GM18505 (cell line): ENCODE data around the gene UBE2G2.

ENCODE experiments used
- ATAC-seq: cut with Tn5 transposase; IDR thresholded peaks from one replicate; pipeline ENCODE4 v1.9.1; 2021; ENCODE audit not compliant: unreplicated experiment
- POLR2A ChIP-seq: IDR thresholded peaks from 4 replicates; pipeline ENCODE4 v1.6.1; 2011; ENCODE audit warnings: borderline replicate concordance; ENCODE audit not compliant: insufficient read depth, insufficient read length; ENCODE audit errors: extremely low read depth

The UBE2G2 gene

GRCh38 chr21:44755227-44755626 is 46.4 kb downstream of the UBE2G2 start:
- no peak for TF ChIP-seq POLR2A
- no peak for ATAC-seq

GRCh38 chr21:44753357-44753756 is 48.3 kb downstream of the UBE2G2 start:
- no peak for TF ChIP-seq POLR2A
- no peak for ATAC-seq

DNA sequence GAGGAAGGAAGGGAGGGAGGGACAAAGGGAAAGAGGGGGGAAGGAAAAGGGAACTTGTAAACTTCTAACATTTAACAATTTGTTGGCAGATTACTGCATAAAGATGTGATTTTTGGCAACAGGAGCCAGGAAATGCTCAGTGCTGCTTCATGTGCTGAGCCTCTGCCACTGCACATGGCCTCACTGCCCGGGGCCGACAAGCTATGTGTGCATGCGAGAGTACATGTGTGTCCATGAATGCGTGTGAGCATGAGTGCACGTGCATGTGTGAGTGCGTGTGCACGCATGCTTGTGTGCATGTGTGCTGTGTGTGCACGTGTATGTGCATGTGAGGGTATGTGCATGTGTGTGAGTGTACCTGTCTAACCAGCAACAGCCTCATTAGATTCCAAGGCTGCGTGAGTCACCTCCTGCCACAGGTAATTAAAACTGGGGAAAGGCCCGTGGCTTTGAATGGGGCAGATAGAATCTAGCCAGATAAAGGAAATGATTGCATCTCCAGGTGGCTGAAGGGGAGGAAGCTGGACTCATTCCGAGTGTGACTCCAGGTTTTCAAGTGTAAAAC is 48.9 kb downstream of the UBE2G2 start:
- no peak for ATAC-seq
- TF ChIP-seq POLR2A: no peak

DNA sequence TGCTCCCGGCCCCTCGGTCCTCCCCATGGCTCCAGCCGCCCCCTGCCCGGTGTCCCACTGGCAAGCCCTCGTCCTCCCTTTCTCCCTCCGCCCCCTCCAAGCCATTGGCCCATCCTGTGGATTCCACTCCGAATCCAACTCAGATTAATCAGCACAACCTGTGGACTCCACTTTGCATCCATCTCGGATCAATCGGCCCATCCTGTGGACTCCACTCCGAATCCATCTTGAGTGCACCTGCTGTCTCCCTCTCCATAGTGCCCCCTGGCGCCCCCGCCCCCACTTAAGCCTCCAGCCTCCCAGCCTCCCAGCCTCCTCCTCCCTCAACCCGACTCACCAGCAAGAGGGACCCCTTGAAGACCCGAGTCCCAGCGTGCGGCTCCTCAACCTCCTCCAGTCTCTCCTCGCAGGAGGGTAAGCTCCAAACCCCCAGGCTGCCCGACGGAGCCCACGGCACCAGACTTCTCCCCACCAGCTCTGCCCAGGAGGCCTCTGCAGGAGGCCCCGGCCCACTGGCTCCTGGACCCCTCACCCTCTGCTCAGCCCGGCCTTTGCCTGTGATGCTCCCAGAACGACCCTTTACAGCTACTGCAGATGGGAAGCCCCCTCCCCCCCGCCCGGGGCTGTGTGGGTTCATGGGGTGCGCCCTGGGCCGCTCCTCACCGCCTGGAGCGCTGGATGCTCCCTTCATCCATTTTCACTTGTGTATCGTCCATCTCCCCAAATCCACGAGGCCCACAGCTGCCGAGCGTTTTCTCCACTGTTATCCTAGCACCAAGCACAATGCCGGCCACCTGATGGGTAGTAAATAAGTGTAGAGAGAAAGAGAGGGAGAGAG is 49.6 kb downstream of the UBE2G2 start:
- no peak for TF ChIP-seq POLR2A
- no peak for ATAC-seq

- no peak for ATAC-seq
- TF ChIP-seq POLR2A: no peak
Measured at GRCh38 chr21:44751186-44751798, 50.3 kb downstream of the UBE2G2 start.

DNA sequence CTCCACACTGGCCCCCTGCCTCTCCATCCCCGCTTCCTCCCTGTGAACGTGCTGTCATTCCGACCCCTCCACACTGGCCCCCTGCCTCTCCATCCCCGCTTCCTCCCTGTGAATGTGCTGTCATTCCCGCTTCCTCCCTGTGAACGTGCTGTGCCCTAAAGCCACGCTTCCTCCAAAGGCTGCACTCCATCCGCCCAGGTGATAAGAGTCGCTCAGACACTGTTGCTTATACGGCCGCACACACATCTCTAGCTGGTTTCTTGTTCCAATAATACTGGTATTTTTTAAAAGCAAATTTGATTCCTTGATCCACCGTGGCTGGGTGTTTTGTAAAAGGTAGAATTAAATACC is 51.0 kb downstream of the UBE2G2 start:
- TF ChIP-seq POLR2A: no peak

DNA sequence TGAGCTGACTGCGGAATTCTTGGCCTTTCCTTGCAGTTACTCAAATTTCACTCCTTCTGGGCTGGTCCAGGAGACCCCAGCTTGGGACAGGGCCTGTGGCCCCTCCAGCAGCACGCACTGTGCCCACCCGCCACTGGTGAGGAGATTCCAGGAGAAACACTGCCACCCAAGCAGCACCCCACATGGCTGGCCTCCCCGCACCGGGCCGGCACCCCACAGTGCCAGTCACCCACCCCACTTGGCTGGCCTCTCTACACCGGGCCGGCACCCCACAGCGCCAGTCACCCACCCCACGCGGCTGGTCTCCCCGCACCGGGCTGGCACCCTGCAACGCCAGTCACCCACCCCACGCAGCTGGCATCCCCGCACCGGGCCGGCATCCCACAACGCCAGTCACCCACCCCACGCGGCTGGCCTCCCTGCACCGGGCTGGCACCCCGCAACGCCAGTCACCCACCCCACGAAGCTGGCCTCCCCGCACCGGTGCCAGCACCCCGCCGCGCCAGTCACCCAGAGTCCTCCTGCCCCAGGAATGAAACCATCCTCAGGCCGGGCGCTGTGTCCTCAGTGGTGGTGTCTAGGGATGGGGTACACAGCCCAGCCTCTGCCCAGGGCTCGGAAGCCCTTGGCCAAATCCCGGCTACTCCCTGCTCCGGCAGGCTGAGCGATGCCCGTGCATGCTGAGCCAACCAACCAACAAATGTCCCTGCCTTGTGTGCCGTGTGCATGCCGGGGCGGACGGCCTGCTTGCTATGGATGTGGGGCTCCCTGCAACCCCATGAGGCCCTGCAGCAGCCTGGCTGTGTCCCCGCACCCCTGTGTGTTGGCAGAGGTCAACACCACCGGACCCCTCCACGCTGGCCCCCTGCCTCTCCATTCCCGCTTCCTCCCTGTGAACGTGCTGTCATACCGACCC is 51.6 kb downstream of the UBE2G2 start:
- TF ChIP-seq POLR2A: no peak
- no peak for ATAC-seq

More for the DNA sequence above, 51.0 kb downstream of the UBE2G2 start:
- ATAC-seq: no peak

DNA sequence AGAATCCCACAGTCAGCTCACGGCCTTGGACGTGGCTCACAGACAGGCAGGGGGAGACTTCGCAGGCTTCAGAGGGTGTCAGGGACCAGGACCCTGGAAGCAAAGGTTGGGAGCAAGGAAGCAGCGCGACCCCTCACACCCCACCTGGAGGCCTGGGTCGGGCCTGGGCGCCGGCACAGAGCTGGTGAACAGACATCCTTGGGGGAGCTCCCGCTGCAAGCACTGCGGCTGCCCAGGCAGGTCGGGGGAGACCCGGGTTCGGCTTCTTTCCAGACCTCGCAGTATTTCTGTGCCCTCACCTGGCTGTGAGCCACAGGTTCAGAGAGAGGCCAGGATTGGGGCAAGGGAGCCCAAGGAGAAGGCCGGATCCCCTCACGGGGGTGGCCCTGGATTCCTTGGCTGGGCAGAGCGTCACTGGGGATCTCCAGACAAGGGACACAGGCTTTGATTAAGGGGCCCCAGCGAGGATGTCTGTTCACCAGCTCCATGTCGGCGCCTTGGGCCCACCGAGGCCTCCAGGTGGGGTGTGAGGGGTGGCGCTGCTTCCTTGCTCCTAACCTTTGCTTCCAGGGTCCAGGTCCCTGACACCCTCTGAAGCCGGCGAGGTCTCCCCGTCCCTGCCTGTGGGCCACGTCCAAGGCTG is 52.4 kb downstream of the UBE2G2 start:
- TF ChIP-seq POLR2A: no peak
- no peak for ATAC-seq

DNA sequence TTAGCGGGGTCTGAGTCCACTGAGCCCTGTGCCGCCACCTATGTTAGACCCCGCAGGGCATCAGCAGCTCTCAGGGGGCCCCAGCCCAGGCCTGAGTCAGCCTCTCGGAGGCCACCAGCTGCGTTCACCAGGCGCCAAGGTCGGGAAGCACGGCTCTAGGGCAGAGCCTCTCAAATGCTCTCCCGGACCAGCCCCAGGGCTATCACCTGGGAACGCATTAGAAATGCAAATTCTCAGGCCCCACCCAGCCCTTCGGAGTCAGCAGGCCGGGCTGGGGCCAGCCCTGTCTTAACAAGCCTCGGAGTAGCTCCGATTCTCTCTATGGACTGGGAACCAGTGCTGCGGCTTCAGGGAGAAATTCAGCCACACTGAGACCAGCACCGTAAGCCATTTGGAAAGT is 53.0 kb downstream of the UBE2G2 start:
- no peak for ATAC-seq
- TF ChIP-seq POLR2A: no peak

DNA sequence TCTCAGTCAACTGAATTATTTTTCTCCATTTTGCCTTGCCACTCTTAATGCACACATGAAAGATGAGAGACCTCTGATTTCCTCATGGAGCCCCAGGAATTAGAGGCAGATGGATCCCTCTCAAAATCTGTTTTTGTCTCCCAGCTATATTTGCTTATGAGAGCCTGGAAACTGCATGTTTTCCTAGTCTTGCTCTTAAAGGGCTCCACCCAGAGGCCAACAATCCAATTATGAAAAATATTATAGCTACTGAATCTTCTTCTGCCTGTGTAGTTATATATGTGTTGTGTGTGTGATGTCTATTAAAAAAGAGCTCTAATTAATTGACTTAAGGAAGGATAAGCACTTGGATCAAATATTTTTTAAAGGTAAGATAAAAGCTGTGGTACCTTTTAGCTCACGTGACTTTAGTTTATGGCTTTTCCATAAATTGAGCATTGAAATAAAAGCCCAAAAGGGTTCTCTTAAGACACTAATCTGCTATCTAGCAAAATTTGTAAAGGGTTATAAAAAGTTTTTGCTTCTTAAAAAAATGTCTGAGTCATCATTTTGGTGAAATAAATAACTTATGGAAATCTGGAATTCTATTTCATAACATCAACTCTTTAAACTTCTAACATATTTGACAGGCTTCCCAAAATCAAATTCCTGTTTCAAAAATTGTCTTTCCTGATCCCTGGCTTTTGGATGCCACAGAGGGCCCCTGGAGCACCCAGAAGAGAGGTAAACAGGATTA is 59.0 kb downstream of the UBE2G2 start:
- no peak for ATAC-seq

GRCh38 chr21:44741921-44742320 is 59.7 kb downstream of the UBE2G2 start:
- no peak for ATAC-seq
- TF ChIP-seq POLR2A: no peak

More for the DNA sequence above, 59.0 kb downstream of the UBE2G2 start:
- no peak for TF ChIP-seq POLR2A

DNA sequence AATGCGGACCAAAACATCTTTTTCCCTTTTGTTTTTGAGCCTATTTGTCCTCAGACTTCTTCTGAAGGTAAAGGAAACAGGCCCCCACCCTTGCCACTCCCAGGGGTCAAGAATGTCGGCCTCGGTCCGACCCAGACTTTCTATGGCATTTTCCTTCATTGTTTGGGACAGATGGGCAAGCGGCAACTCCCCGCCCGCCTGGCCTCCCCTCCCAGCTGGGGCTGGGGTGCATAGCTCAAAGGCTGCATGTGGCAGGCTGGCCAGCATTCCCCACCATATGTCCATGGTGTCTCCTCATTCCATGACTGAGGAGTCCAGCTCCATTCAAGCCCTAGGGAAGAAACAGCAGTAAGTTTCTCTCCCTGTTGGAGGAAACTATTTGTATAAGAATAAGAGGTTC is 60.9 kb downstream of the UBE2G2 start:
- TF ChIP-seq POLR2A: no peak
- no peak for ATAC-seq
